Colon (tissue), 2 donors: ENCODE data around the gene COL4A2.

Experiments
- FAIRE-seq: peaks from 2 replicates; lab custom pipeline; 2012; peaks lifted over from hg19 to GRCh38; lab: Jason Lieb, UNC
- donor health status: control.
- donor health status: control.

The COL4A2 gene

DNA sequence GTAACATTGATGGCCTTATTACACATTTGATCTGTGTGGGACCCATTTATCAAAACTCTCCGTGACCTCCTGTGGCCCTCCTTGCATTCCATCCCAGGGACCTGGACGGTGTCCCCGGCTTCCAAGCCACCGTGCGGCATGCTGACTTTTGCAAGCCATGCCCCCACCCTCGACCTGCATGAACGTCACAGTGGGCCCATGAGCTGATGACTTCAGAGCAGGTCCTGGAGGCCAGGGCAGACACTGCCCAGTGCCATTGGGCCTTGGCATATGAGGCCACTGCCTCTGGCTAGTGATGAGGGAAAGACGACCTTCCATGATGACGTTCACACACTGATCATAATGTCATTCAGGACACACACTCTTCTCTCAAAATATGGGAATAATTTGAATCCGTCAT is 191.7 kb downstream of the COL4A2 start:
- no peak for FAIRE-seq

GRCh38 chr13:110499621-110500281 is 192.7 kb downstream of the COL4A2 start:
- FAIRE-seq = no peak

DNA sequence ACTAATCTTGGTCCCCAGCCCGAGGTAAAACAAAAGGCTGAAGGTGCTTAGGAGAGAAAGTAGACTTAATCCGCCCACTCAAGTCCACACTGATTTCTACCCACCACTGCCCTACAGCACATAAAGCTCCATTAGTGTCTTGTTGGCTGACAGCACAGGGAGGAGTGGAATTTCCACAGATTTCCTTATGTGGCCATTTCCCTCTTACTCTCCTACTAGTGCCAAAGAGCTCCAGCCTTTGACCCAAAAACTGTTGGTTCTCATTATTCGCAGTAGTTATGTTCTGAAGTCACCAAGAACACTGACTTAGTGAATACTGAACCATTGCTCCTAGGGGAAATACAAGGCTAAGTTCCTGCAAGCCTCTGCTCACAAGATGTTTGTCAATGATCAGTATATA is 193.3 kb downstream of the COL4A2 start:
- FAIRE-seq = no peak

DNA sequence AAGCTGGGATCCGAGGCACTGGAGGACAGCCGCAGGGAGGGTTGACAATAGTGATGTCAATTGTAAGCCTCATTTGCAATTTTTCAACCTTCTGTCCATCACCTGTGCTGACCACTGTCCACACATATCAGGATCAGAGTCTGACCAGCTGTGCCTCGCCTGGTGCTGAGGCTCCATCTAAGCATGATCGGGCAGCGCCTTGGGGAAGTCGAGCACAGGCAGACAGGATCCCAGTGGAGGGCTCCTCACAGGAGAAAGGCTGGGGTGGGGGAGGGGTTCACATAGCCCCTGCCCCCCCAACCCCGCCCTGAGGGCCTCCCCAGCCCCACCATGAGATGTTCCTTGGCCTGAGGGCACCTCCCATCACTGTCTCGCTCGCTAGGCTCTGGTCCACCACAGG is 194.1 kb downstream of the COL4A2 start:
- no peak for FAIRE-seq

- FAIRE-seq = no peak
Observed at GRCh38 chr13:110503037-110503901, 196.2 kb downstream of the COL4A2 start.

DNA sequence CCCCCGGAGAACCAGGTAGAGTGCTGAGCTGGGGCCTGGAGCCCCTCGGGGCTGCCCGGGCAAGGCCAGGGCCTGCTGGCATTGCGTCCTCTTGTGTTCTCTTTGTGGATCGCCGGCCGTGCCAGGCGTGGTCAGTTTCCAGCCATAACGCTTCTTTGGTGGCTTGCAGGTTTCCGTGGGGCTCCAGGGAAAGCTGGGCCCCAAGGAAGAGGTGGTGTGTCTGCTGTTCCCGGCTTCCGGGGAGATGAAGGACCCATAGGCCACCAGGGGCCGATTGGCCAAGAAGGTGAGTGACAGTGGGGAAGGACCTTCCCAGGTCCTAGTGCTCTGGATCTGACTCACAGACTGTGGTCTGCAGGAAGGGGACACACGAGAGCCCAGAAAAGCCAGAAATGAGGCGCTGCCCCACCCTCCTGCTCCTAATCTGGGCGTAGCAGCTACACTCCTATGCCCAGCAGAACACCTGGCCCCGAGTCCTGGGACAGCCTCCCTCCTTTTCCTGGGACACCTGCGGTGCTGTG is 197.0 kb downstream of the COL4A2 start:
- FAIRE-seq = no peak

GRCh38 chr13:110505594-110505993 is 198.5 kb downstream of the COL4A2 start:
- no peak for FAIRE-seq

DNA sequence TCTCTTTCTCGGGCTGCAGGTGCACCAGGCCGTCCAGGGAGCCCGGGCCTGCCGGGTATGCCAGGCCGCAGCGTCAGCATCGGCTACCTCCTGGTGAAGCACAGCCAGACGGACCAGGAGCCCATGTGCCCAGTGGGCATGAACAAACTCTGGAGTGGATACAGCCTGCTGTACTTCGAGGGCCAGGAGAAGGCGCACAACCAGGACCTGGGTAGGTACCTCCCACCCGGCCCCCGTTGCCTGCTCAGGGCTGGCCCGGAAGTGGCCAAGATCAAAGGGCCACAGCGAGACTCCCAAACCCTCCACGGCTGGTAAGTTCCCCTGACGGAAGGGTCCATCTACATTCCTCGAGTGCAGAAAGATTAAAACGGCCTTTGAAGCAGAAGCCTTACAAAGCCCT is 199.3 kb downstream of the COL4A2 start:
- no peak for FAIRE-seq

DNA sequence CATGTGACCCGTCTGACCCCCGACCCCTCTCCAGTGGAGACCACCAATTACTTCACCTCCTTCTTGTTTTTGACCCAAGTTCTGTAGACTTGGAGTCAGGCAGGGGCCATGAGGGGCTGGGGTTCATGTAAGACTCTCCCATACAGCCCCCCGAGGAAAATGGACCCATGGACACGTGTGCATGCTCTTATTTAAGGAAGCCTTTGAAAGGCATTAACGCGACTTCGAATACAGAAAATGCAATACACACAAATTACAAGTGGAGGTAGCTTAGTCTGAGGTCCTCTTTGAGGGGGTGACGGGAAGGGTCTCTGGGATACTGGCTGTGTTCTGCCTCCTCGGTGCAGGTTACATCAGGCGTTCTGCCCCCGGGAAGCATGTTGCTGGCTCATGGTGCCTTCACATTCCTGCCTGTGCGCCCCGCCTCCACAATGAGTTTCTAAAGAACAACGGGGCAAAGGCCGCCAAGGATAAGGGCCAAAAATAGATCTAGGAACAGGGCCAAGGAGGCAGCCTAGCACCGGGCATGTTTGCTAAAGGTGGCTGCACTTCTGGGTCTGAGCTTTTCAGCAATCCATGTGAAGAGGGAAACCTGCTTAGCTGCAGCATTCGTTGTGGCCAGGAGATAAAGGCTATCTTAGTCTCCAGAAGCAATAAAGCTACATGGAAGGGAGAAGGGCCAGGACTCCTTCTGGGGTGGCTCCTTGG is 199.9 kb downstream of the COL4A2 start:
- FAIRE-seq = no peak

DNA sequence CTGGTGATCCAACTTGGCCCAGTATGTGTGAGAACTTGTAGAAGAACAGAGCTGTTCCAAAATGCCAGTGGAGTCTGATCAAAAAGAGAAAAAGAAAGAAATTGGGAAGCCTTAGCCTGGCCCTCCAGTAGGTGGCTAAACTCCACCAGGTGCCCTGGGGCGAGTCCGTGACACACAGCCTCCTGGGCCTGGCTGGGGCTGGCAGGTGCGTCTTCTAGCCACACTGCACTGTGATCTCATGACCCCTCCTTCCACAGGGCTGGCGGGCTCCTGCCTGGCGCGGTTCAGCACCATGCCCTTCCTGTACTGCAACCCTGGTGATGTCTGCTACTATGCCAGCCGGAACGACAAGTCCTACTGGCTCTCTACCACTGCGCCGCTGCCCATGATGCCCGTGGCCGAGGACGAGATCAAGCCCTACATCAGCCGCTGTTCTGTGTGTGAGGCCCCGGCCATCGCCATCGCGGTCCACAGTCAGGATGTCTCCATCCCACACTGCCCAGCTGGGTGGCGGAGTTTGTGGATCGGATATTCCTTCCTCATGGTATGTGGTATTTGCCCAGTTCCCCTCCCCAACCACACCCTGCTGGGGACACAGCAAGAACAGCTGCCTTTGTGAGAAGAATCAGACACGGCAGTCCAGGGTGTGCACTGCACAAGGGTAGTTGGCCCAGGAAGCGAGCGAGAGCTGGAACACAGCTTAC is 200.7 kb downstream of the COL4A2 start:
- no peak for FAIRE-seq

DNA sequence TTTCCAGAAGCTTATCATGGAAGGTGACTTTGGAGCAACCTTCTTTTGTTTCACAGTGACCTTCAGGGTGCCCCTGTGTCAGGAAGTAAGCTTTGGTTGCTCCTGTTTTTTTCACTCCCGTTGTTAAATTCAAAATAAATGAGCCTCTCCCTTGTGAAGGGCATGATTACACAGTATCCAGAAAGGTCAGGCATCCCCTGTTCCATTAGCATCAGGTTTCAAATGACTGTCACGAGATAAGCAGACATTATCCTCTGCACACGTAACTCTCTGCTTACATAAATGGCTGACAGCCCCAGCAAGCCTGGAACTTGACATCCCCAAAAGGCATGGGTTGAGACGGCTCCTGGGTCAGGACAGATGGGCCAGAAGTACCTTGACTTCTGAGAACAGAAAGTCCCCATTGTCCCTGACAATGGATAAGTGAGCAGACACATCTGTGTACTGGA is 202.4 kb downstream of the COL4A2 start:
- no peak for FAIRE-seq

DNA sequence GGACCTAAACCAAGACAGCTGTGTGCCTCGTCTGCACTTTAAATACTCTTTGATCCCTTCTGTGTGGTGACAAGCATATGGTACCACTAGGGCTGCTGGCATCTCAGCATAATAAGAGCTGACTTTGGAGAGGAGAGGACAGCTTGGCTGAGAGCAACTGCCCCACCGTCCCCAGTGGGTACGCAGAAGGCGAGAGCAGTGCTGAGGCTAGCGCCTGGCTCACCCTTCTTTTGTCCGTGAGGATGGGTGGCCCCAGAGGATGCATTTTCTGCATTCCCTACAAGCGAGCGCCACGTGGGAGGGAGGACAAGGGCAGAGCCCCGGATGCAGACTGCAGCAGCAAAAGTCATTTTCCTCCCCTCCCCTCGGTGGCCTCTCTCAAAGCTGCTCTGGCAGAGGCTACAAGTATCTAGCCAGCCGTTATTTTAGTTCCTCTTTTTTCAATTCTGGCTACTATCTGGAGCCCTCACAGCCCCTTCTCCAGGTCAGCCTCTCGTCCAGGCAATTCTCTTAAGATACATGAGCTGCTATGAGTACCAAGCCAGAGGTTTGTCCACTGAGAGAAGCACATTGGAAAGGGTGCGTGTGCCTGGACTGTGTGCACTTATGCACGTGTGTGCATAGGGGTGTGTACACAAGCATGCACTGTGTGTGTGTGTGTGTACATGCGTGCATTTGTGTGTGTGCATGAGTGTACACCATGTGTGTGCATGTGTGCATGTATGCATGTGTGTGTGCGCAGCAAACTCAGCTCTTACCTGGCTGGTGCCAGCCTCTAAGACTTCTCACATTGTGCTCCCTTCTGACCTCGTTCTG is 203.1 kb downstream of the COL4A2 start:
- no peak for FAIRE-seq

DNA sequence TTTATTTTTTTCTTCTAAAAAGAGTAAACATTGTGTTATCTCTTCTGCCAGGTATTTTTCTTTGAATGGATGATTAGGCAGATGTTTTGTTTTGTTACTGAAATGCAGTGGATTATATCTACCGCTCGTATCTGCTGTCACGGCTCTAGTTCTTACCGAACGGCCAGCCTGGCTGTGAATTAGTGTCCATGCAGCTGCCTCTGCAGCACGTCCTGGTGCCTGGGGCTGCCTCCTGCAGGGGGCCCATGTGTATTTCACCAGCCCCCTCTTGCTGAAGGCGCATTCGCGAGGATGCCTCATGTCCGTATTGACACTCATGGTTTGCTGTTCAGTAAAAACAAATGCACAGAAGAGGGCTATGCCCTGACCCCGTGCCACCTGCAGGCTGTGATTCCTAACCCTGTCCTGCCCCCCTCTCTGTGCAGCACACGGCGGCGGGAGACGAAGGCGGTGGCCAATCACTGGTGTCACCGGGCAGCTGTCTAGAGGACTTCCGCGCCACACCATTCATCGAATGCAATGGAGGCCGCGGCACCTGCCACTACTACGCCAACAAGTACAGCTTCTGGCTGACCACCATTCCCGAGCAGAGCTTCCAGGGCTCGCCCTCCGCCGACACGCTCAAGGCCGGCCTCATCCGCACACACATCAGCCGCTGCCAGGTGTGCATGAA is 204.6 kb downstream of the COL4A2 start:
- FAIRE-seq = no peak

DNA sequence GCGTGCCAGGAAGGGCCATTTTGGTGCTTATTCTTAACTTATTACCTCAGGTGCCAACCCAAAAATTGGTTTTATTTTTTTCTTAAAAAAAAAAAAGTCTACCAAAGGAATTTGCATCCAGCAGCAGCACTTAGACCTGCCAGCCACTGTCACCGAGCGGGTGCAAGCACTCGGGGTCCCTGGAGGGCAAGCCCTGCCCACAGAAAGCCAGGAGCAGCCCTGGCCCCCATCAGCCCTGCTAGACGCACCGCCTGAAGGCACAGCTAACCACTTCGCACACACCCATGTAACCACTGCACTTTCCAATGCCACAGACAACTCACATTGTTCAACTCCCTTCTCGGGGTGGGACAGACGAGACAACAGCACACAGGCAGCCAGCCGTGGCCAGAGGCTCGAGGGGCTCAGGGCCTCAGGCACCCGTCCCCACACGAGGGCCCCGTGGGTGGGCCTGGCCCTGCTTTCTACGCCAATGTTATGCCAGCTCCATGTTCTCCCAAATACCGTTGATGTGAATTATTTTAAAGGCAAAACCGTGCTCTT is 205.2 kb downstream of the COL4A2 start:
- no peak for FAIRE-seq

GRCh38 chr13:110516500-110516899 is 209.4 kb downstream of the COL4A2 start:
- no peak for FAIRE-seq

DNA sequence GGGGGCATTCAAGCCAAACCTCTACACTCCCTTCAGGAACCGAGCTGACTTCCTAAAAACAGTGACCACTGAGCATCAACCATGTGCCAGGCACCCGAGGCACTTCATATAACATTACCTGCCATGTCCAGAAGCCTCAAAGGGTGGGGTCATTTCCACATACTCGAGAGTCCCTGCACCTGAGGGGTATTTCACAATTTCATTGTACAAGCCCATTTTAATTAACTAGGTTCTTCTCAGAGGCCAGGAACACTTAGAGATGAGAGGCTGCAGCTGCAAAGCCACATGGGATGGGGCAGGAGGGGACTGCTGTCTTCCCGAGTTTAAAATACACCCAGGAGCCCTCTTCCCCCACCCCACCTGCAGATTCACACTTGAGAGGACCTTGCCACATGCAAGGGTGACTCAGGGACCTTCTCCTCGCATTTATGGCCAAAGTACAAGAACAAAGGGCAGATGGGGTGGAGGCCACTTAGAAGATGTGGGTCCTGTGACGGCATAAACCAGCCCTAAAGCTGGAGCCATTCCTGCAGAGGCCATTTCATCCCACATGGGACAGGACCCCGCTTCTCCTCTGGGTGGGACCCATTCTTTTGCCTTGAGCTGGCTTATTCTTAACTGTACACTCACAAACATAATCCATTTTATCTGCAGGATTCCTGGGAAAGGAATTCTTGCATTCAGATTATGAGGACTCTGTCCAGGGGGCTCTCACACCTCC is 210.6 kb downstream of the COL4A2 start:
- FAIRE-seq = no peak

DNA sequence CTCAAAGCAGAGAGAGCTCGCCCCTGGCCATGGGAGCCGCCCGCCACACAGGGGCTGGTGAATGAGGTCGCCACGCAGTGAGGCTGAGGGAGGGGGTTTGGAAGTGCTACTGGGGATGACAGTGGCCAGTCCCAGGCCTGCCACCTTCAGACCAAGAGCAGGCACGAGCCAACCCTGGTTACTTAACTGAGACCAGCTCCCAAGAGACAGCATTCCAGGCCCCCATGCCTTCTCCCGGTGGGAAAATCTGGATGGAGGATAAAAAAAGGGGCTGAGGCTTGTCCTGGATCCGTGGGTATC is 211.1 kb downstream of the COL4A2 start:
- FAIRE-seq = no peak

DNA sequence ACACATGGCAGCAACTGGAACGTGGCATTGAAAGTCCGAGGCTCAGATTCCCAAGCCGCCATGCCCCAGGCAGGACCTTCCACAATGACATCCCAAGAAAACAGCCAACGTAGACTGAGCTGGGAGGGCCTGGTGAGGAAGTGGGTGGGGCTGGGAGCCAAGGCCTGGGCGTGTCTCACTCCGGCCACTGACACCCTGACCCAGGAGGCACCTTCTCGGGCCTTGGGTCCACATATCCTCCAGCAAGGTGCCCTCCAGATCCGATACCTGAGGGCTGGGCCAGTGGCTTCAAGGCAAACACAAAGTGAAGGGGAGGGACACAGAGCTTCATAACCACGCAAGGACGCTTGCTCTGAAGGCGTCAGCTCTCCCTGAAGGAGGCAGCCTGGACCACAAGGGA is 211.5 kb downstream of the COL4A2 start:
- no peak for FAIRE-seq

GRCh38 chr13:110519046-110519445 is 212.0 kb downstream of the COL4A2 start:
- no peak for FAIRE-seq

- FAIRE-seq = no peak
Observed at GRCh38 chr13:110519506-110519905, 212.4 kb downstream of the COL4A2 start.
